ENCODE results near the gene IGFL1.

- TF ChIP-seq, protein P1, sequence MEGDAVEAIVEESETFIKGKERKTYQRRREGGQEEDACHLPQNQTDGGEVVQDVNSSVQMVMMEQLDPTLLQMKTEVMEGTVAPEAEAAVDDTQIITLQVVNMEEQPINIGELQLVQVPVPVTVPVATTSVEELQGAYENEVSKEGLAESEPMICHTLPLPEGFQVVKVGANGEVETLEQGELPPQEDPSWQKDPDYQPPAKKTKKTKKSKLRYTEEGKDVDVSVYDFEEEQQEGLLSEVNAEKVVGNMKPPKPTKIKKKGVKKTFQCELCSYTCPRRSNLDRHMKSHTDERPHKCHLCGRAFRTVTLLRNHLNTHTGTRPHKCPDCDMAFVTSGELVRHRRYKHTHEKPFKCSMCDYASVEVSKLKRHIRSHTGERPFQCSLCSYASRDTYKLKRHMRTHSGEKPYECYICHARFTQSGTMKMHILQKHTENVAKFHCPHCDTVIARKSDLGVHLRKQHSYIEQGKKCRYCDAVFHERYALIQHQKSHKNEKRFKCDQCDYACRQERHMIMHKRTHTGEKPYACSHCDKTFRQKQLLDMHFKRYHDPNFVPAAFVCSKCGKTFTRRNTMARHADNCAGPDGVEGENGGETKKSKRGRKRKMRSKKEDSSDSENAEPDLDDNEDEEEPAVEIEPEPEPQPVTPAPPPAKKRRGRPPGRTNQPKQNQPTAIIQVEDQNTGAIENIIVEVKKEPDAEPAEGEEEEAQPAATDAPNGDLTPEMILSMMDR (conservative IDR thresholded peaks at IDR 0.05; ENCODE audit: low read length) = no peak
- no peak for TF ChIP-seq EZH2phosphoT487 (IDR thresholded peaks at IDR 0.05; ENCODE audit: borderline replicate concordance)
These were observed 21.9 kb downstream of the IGFL1 start for GRCh38 chr19:46251416-46251815.
